ENCODE measurements around the gene CD8A.

Gene CD8A

GRCh38 chr2:86825693-86826381 lies 35.1 kb upstream of the CD8A start:
- TF ChIP-seq GABPA (IDR thresholded peaks at IDR 0.05; ENCODE audit: low read depth): no peak
- no peak for TF ChIP-seq REST (IDR thresholded peaks at IDR 0.05; ENCODE audit: insufficient replicate concordance, low read depth)
- TF ChIP-seq CTCF (IDR thresholded peaks at IDR 0.05; ENCODE audit: insufficient read depth, low read length): no peak
- TF ChIP-seq POLR2AphosphoS5 (IDR thresholded peaks at IDR 0.05; ENCODE audit: low read depth): no peak
- H3K27ac ChIP-seq (replicated peaks): no peak overlapping the region
- no peak for DNase-seq (ENCODE audit: low read depth in 1 of 2, low spot score in 1 of 2)
- H3K4me3 ChIP-seq (replicated peaks; ENCODE audit: insufficient read depth, low read length): no peak overlapping the region
- H3K27me3 ChIP-seq (ENCODE audit: insufficient read depth, poor library complexity, severe bottlenecking): no peaks in the 10 kb centered on the region

- TF ChIP-seq SPI1 (IDR thresholded peaks at IDR 0.05; ENCODE audit: borderline replicate concordance, low read depth) (no peak), GABPA (IDR thresholded peaks at IDR 0.05; ENCODE audit: low read depth) (no peak), POLR2AphosphoS5 (IDR thresholded peaks at IDR 0.05; ENCODE audit: low read depth) (no peak), REST (IDR thresholded peaks at IDR 0.05; ENCODE audit: insufficient replicate concordance, low read depth) (no peak), CTCF (IDR thresholded peaks at IDR 0.05; ENCODE audit: insufficient read depth, low read length) (no peak)
- no peak for DNase-seq (ENCODE audit: low read depth in 1 of 2, low spot score in 1 of 2)
- no peak overlapping the region for H3K4me3 ChIP-seq (replicated peaks; ENCODE audit: insufficient read depth, low read length)
Observed at GRCh38 chr2:86825036-86825692, 34.5 kb upstream of the CD8A start.

GRCh38 chr2:86822668-86823345 lies 32.1 kb upstream of the CD8A start:
- Histone ChIP-seq H3K27ac (replicated peaks) (no peak overlapping the region), H3K27me3 (ENCODE audit: insufficient read depth, poor library complexity, severe bottlenecking) (no peaks in the 10 kb centered on the region), H3K4me3 (replicated peaks; ENCODE audit: insufficient read depth, low read length) (no peak overlapping the region)
- TF ChIP-seq CTCF (IDR thresholded peaks at IDR 0.05; ENCODE audit: insufficient read depth, low read length) (no peak), GABPA (IDR thresholded peaks at IDR 0.05; ENCODE audit: low read depth) (no peak), SPI1 (IDR thresholded peaks at IDR 0.05; ENCODE audit: borderline replicate concordance, low read depth) (no peak), POLR2AphosphoS5 (IDR thresholded peaks at IDR 0.05; ENCODE audit: low read depth) (no peak), REST (IDR thresholded peaks at IDR 0.05; ENCODE audit: insufficient replicate concordance, low read depth) (no peak)
- DNase-seq (ENCODE audit: low read depth in 1 of 2, low spot score in 1 of 2): no peak

More at GRCh38 chr2:86825036-86825692, 34.5 kb upstream of the CD8A start:
- no peak overlapping the region for H3K27ac ChIP-seq (replicated peaks)
- no peaks in the 10 kb centered on the region for H3K27me3 ChIP-seq (ENCODE audit: insufficient read depth, poor library complexity, severe bottlenecking)

Data from HL-60 (cell line).